Measurements from ENCODE around the gene DKKL1.

DKKL1 gene

DNA sequence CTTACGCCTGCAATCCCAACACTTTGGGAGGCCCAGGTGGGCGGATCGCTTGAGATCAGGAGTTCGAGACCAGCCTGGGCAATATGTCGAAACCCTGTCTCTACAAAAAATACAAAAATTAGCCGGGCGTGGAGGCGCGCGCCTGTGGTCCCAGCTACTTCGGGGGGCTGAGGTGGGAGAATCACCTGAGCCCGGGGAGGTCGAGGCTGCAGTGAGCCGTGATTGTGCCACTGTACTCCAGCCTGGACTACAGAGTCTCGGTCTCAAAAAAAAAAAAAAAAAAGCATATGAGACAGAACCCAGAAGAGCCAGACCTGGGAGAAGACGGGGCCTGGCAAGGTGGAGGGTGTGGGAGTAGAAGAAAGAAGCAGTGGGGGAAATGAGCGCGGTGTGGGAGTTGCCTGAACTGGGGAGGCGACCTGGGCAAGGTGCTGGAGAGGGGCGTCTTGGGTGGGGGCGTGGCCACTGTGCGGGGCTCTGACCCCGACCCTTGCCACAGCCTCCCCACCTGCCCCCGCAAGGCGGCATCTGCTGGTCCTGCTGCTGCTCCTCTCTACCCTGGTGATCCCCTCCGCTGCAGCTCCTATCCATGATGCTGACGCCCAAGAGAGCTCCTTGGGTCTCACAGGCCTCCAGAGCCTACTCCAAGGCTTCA is 533 bp downstream of the DKKL1 start:
- no peaks in the 10 kb centered on the region for H3K4me1 ChIP-seq (ENCODE audit: insufficient read depth, low read length)
- H3K9ac ChIP-seq (ENCODE audit: low read depth, low read length): no peak overlapping the region
- no peak overlapping the region for H2AFZ ChIP-seq (ENCODE audit: low read depth, low read length)
- DNase-seq (no peak), ATAC-seq (ENCODE audit: insufficient read depth, low read depth) (no peak)
- TF ChIP-seq EZH2 (IDR thresholded peaks at IDR 0.05; ENCODE audit: borderline replicate concordance, low read depth, low read length, severe bottlenecking): no peak
- TF ChIP-seq, protein P1, sequence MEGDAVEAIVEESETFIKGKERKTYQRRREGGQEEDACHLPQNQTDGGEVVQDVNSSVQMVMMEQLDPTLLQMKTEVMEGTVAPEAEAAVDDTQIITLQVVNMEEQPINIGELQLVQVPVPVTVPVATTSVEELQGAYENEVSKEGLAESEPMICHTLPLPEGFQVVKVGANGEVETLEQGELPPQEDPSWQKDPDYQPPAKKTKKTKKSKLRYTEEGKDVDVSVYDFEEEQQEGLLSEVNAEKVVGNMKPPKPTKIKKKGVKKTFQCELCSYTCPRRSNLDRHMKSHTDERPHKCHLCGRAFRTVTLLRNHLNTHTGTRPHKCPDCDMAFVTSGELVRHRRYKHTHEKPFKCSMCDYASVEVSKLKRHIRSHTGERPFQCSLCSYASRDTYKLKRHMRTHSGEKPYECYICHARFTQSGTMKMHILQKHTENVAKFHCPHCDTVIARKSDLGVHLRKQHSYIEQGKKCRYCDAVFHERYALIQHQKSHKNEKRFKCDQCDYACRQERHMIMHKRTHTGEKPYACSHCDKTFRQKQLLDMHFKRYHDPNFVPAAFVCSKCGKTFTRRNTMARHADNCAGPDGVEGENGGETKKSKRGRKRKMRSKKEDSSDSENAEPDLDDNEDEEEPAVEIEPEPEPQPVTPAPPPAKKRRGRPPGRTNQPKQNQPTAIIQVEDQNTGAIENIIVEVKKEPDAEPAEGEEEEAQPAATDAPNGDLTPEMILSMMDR (IDR thresholded peaks at IDR 0.05; ENCODE audit: borderline replicate concordance, extremely low read depth, low read length, poor library complexity, severe bottlenecking): no peak
- no peaks in the 10 kb centered on the region for H3K36me3 ChIP-seq (ENCODE audit: insufficient read depth, low read length)
- H3K79me2 ChIP-seq (ENCODE audit: insufficient read depth, low read length): no peaks in the 10 kb centered on the region
- H3K4me3 ChIP-seq (ENCODE audit: low read depth in 1 of 2, low read length in 2 of 2): no peak overlapping the region
- H3K9me3 ChIP-seq (ENCODE audit: insufficient read depth, low read length, severe bottlenecking): peaks cover 5% of the 10 kb centered on the region
- no peak overlapping the region for H3K27ac ChIP-seq (ENCODE audit: low read length)
- no peaks in the 10 kb centered on the region for H4K20me1 ChIP-seq (ENCODE audit: insufficient read depth, low read length)
- H3K27me3 ChIP-seq (ENCODE audit: insufficient read depth, low read length, poor library complexity): no peaks in the 10 kb centered on the region
- no peak overlapping the region for H3K4me2 ChIP-seq (ENCODE audit: insufficient read depth, low read length)

DNA sequence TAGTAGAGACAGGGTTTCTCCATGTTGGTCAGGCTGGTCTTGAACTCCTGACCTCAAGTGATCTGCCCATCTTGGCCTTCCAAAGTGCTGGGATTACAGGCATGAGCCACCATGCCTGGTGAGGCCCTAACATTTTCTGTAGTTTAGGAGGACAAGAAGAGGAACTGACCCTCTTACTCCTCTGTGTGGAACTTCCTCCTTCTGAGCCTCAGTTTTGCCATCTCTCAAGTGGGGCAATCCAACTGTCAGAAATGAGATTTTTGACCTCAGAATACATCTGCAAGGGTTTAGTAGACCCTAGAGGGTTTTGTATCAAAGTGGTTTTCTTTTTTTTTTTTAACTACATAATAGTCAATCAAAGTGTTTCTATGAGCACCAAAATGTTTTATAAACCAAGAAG is 2.4 kb downstream of the DKKL1 start:
- Histone ChIP-seq H3K27me3 (ENCODE audit: insufficient read depth, low read length, poor library complexity) (no peaks in the 10 kb centered on the region), H3K4me1 (ENCODE audit: insufficient read depth, low read length) (no peaks in the 10 kb centered on the region), H3K4me3 (ENCODE audit: low read depth in 1 of 2, low read length in 2 of 2) (no peak overlapping the region), H3K4me2 (ENCODE audit: insufficient read depth, low read length) (no peak overlapping the region), H3K36me3 (ENCODE audit: insufficient read depth, low read length) (no peaks in the 10 kb centered on the region), H3K9me3 (ENCODE audit: insufficient read depth, low read length, severe bottlenecking) (peaks cover 12% of the 10 kb centered on the region), H2AFZ (ENCODE audit: low read depth, low read length) (no peak overlapping the region), H3K27ac (ENCODE audit: low read length) (no peak overlapping the region), H3K79me2 (ENCODE audit: insufficient read depth, low read length) (no peaks in the 10 kb centered on the region), H4K20me1 (ENCODE audit: insufficient read depth, low read length) (no peaks in the 10 kb centered on the region), H3K9ac (ENCODE audit: low read depth, low read length) (no peak overlapping the region)
- DNase-seq (no peak), ATAC-seq (ENCODE audit: insufficient read depth, low read depth) (no peak)
- TF ChIP-seq, protein P1 (IDR thresholded peaks at IDR 0.05; ENCODE audit: borderline replicate concordance, extremely low read depth, low read length, poor library complexity, severe bottlenecking): no peak
- TF ChIP-seq EZH2 (IDR thresholded peaks at IDR 0.05; ENCODE audit: borderline replicate concordance, low read depth, low read length, severe bottlenecking): no peak

DNA sequence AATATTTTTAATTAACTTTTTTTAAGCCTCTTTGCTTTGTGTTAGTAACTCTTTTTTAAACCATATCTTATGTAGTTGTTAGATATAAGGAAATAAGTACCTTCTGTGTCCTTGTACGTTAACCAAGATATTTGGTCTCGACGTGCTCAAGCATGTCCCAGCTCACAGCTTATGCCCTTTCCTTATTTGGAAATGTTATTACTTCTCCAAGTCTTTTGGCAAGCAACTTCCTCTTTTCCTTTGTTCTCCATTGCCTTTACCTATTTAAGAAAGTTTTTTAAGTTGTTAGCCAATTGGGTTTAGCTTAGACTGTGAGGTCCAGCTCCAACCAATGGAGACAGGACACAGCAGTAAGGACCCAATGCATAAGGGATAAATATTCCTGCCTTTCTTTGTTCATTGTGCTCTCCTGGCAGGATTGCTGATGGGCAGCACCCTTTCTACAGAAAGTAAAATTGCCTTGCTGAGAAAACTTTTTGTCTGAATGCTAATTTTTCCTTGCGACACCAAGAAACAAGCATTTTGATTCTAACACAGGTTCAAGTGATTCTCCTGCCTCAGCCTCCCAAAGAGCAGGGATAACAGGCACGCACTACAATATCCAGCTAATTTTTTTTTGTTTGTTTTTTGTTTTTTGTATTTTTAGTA is 5.2 kb downstream of the DKKL1 start:
- H3K27ac ChIP-seq (ENCODE audit: low read length): no peak overlapping the region
- no peaks in the 10 kb centered on the region for H3K79me2 ChIP-seq (ENCODE audit: insufficient read depth, low read length)
- H3K4me1 ChIP-seq (ENCODE audit: insufficient read depth, low read length): no peaks in the 10 kb centered on the region
- H3K4me3 ChIP-seq (ENCODE audit: low read depth in 1 of 2, low read length in 2 of 2): no peak overlapping the region
- TF ChIP-seq, protein P1 (IDR thresholded peaks at IDR 0.05; ENCODE audit: borderline replicate concordance, extremely low read depth, low read length, poor library complexity, severe bottlenecking): no peak
- H3K9ac ChIP-seq (ENCODE audit: low read depth, low read length): no peak overlapping the region
- H3K4me2 ChIP-seq (ENCODE audit: insufficient read depth, low read length): no peak overlapping the region
- H2AFZ ChIP-seq (ENCODE audit: low read depth, low read length): no peak overlapping the region
- ATAC-seq (ENCODE audit: insufficient read depth, low read depth) (no peak), DNase-seq (no peak)
- H3K36me3 ChIP-seq (ENCODE audit: insufficient read depth, low read length): no peaks in the 10 kb centered on the region
- H3K9me3 ChIP-seq (ENCODE audit: insufficient read depth, low read length, severe bottlenecking): peaks cover 12% of the 10 kb centered on the region
- H4K20me1 ChIP-seq (ENCODE audit: insufficient read depth, low read length): no peaks in the 10 kb centered on the region
- H3K27me3 ChIP-seq (ENCODE audit: insufficient read depth, low read length, poor library complexity): no peaks in the 10 kb centered on the region

All from DND-41 (cell line).